Peyer's patch (tissue), 4 donors: Measurements from ENCODE around the gene KIRREL3. TPM values are rescaled to one million over a fixed set of nuclear protein-coding genes. Genes with fewer than 3 reads are reported as not detected.

Experiments
- DNase-seq, 3 donors: peaks; one replicate each; pipeline ENCODE4 v3.0.0-alpha.2; 2017 to 2019
- H3K27ac ChIP-seq, 4 donors: fragments of 200-600 bp; sonication (generic); one replicate each; pipeline ENCODE4 v1.5.1; 2016 to 2019
- H3K27me3 ChIP-seq, 2 donors: fragments of 200-600 bp; sonication (generic); one replicate each; pipeline ENCODE4 v1.5.1; 2019
- H3K36me3 ChIP-seq, 3 donors: fragments of 200-600 bp; sonication (generic); one replicate each; pipeline ENCODE4 v1.5.1; 2016 to 2019
- H3K4me1 ChIP-seq, 4 donors: fragments of 200-600 bp; sonication (generic); one replicate each; pipeline ENCODE4 v1.5.1; 2016 to 2019
- H3K4me3 ChIP-seq, 4 donors: fragments of 200-600 bp; sonication (generic); 1 replicate in 3 of 4; 2 replicates in 1 of 4; pipeline ENCODE4 v1.5.1; 2016 to 2019; ENCODE audit warnings: mild to moderate bottlenecking in 1 of 4
- H3K9me3 ChIP-seq, 4 donors: fragments of 200-600 bp; sonication (generic); one replicate each; pipeline ENCODE4 v1.5.1; 2016 to 2019; ENCODE audit warnings: mild to moderate bottlenecking in 1 of 4
- CTCF ChIP-seq, 6 experiments: fragments of 450-650 bp in 4 of 6; fragments of 200-600 bp in 2 of 6; sonication (generic) in 1 of 6; IDR thresholded peaks; one replicate each; pipeline ENCODE4 v1.5.1; 2017 to 2019; ENCODE audit warnings: antibody characterized with exemption in 6 of 6, mild to moderate bottlenecking in 3 of 6, moderate library complexity in 1 of 6
- POLR2A ChIP-seq, 2 donors: fragments of 450-650 bp; IDR thresholded peaks; one replicate each; pipeline ENCODE4 v1.5.1; 2017; ENCODE audit warnings: antibody characterized with exemption in 2 of 2, mild to moderate bottlenecking in 2 of 2, moderate library complexity in 2 of 2
- total RNA-seq, 4 donors: library from RNA; depleted of rRNA; stranded (reverse); fragments of >200 nt; gene quantifications; one replicate each; pipeline ENCODE4 v1.1.0, GENCODE V29; 2016

The KIRREL3 gene
- total RNA-seq, 4 donors from 2014 or later = 0.83 TPM; not detected in 3

GRCh38 chr11:126613272-126613671, 387.3 kb downstream of the KIRREL3 start:
- Histone ChIP-seq H3K9me3 (no peaks in the 10 kb centered on the region), H3K27ac (no peak overlapping the region), H3K27me3 (no peaks in the 10 kb centered on the region), H3K36me3 (no peaks in the 10 kb centered on the region), H3K4me3 (no peak overlapping the region), H3K4me1 (no peaks in the 10 kb centered on the region)
- TF ChIP-seq CTCF (IDR thresholded peaks at IDR 0.05) (no peak), POLR2A (IDR thresholded peaks at IDR 0.05) (no peak)
- no peak for DNase-seq

- no peaks in the 10 kb centered on the region for H3K36me3 ChIP-seq
- no peak overlapping the region for H3K4me3 ChIP-seq
- H3K4me1 ChIP-seq = no peaks in the 10 kb centered on the region
- DNase-seq = no peak
- H3K27ac ChIP-seq = no peak overlapping the region
- no peak for TF ChIP-seq POLR2A (IDR thresholded peaks at IDR 0.05)
- TF ChIP-seq CTCF (IDR thresholded peaks at IDR 0.05) = no peak
- no peaks in the 10 kb centered on the region for H3K27me3 ChIP-seq
- no peaks in the 10 kb centered on the region for H3K9me3 ChIP-seq
These were observed 387.9 kb downstream of the KIRREL3 start for GRCh38 chr11:126612671-126613070.

DNA sequence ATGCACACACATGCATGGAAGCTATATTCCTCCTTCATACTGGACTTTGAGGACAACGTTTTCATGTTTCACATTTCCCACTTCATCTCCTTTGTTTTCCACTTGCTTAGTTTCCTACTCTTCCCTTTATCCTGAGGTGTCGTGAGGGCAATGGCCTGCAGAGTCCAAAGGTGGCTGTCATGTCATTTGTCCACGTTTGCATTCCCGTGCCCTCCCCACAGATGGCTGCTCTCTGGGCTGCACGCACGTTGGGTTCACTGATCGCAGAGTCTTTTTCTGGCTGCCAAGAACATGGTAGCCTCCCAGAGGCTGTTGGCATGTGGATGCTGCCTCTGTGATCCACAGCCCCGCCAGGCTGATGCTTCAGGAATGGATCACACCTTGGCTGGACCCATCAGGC, 389.1 kb downstream of the KIRREL3 start:
- no peak overlapping the region for H3K27ac ChIP-seq
- no peaks in the 10 kb centered on the region for H3K4me1 ChIP-seq
- TF ChIP-seq POLR2A (IDR thresholded peaks at IDR 0.05) = no peak
- TF ChIP-seq CTCF (IDR thresholded peaks at IDR 0.05) = no peak

DNA sequence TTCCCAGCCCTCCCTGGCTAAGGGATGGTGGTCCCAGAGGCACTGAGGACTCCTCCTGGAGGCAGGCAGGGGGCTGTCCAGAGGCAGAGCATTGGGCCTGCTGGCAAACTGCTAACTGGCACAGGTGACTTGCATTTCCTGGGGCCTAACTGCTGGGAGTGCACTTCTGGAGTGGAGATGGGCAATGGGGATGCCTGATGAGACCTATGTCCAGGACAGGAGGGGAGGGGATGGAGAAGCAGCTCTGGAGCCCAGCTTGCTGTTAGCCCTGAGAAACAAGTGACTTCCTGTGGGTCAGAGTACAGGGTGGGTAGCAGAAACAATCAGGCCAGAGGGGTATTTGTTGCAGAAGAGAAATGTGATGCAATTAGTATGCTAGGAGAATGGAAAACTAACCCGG, 391.9 kb downstream of the KIRREL3 start:
- Histone ChIP-seq H3K27me3 (no peaks in the 10 kb centered on the region), H3K9me3 (no peaks in the 10 kb centered on the region), H3K27ac (no peak overlapping the region), H3K36me3 (no peaks in the 10 kb centered on the region), H3K4me1 (no peaks in the 10 kb centered on the region), H3K4me3 (no peak overlapping the region)
- no peak for TF ChIP-seq CTCF (IDR thresholded peaks at IDR 0.05)
- no peak for TF ChIP-seq POLR2A (IDR thresholded peaks at IDR 0.05)
- no peak for DNase-seq

More for the DNA sequence above, 389.1 kb downstream of the KIRREL3 start:
- H3K9me3 ChIP-seq = no peaks in the 10 kb centered on the region
- H3K36me3 ChIP-seq = no peaks in the 10 kb centered on the region
- no peak overlapping the region for H3K4me3 ChIP-seq
- no peaks in the 10 kb centered on the region for H3K27me3 ChIP-seq
- no peak for DNase-seq

- Histone ChIP-seq H3K27ac (no peak overlapping the region), H3K9me3 (no peaks in the 10 kb centered on the region), H3K4me1 (no peaks in the 10 kb centered on the region), H3K36me3 (no peaks in the 10 kb centered on the region), H3K4me3 (no peak overlapping the region), H3K27me3 (no peaks in the 10 kb centered on the region)
- no peak for TF ChIP-seq CTCF (IDR thresholded peaks at IDR 0.05)
- no peak for TF ChIP-seq POLR2A (IDR thresholded peaks at IDR 0.05)
- DNase-seq = no peak
These were observed 392.6 kb downstream of the KIRREL3 start for GRCh38 chr11:126607776-126608541.
